ENCODE results near the gene DCLK1. TPM values are rescaled to one million over a fixed set of nuclear protein-coding genes. Genes with fewer than 3 reads are reported as not detected.

Gene DCLK1
- total RNA-seq, 1 experiment from 2014 or later = 0.10 TPM

- Histone ChIP-seq H3K9me2 (ENCODE audit: insufficient read depth) (no peaks in the 10 kb centered on the region), H3K9ac (ENCODE audit: low read length) (no peak overlapping the region), H4K20me1 (ENCODE audit: insufficient read depth) (no peaks in the 10 kb centered on the region), H3K4me3 (replicated peaks in 1 of 2; ENCODE audit: low read depth in 1 of 2, low read length in 2 of 2) (no peak overlapping the region), H3K4me1 (ENCODE audit: control insufficient read depth in 1 of 2, insufficient read depth in 2 of 2, low read length in 2 of 2) (no peaks in the 10 kb centered on the region), H3K4me2 (ENCODE audit: low read length) (no peak overlapping the region), H3K36me3 (ENCODE audit: control insufficient read depth in 1 of 2, insufficient read depth in 2 of 2, low read length in 2 of 2) (no peaks in the 10 kb centered on the region), H3K27ac (ENCODE audit: low read depth, low read length) (no peak overlapping the region), H2AFZ (ENCODE audit: low read depth, low read length, poor library complexity, severe bottlenecking) (no peak overlapping the region), H3K9me3 (ENCODE audit: control insufficient read depth in 1 of 2, insufficient read depth in 1 of 2, low read depth in 1 of 2, low read length in 2 of 2) (peaks cover 0 to 16% of the 10 kb centered on the region in 2 experiments; a peak in 1 of 4 replicates), H3K79me2 (ENCODE audit: insufficient read depth, low read length) (no peaks in the 10 kb centered on the region), H3K27me3 (ENCODE audit: insufficient read depth, low read length) (no peaks in the 10 kb centered on the region)
- TF ChIP-seq EGR1 (IDR thresholded peaks at IDR 0.05; ENCODE audit: low read depth) (no peak), MAX (IDR thresholded peaks at IDR 0.05) (no peak), ELF1 (IDR thresholded peaks at IDR 0.05; ENCODE audit: borderline replicate concordance, low read depth) (no peak)
- intact Hi-C loops (cut with micrococcal nuclease) = no loop called here
- RAD21 ChIA-PET (ENCODE audit: low non-redundant PET in 1 of 2, low total read pairs in 2 of 2, uncharacterized antibody in 2 of 2, unreplicated experiment in 2 of 2) = no interaction called here
- DNase-seq (ENCODE audit: low read depth, low spot score) = no peak
- CTCF ChIA-PET = no interaction called here
- ATAC-seq = no peak
- BruUV-seq (replicated peaks) = no TSS peak
- POLR2A ChIA-PET = no interaction called here
These were observed 22.2 kb downstream of the DCLK1 start for GRCh38 chr13:36108954-36109353.

- Histone ChIP-seq H4K20me1 (ENCODE audit: insufficient read depth) (no peaks in the 10 kb centered on the region), H3K9me3 (ENCODE audit: control insufficient read depth in 1 of 2, insufficient read depth in 1 of 2, low read depth in 1 of 2, low read length in 2 of 2) (peaks cover 0 to 16% of the 10 kb centered on the region in 2 experiments; a peak in 1 of 4 replicates), H3K36me3 (ENCODE audit: control insufficient read depth in 1 of 2, insufficient read depth in 2 of 2, low read length in 2 of 2) (no peaks in the 10 kb centered on the region), H2AFZ (ENCODE audit: low read depth, low read length, poor library complexity, severe bottlenecking) (no peak overlapping the region), H3K4me2 (ENCODE audit: low read length) (no peak overlapping the region), H3K79me2 (ENCODE audit: insufficient read depth, low read length) (no peaks in the 10 kb centered on the region), H3K9ac (ENCODE audit: low read length) (no peak overlapping the region), H3K9me2 (ENCODE audit: insufficient read depth) (no peaks in the 10 kb centered on the region), H3K4me3 (replicated peaks in 1 of 2; ENCODE audit: low read depth in 1 of 2, low read length in 2 of 2) (no peak overlapping the region), H3K4me1 (ENCODE audit: control insufficient read depth in 1 of 2, insufficient read depth in 2 of 2, low read length in 2 of 2) (no peaks in the 10 kb centered on the region), H3K27me3 (ENCODE audit: insufficient read depth, low read length) (no peaks in the 10 kb centered on the region), H3K27ac (ENCODE audit: low read depth, low read length) (no peak overlapping the region)
- DNase-seq (ENCODE audit: low read depth, low spot score) (no peak), ATAC-seq (no peak)
- TF ChIP-seq SRF (IDR thresholded peaks at IDR 0.05; ENCODE audit: low read depth) (no peak), ELF1 (IDR thresholded peaks at IDR 0.05; ENCODE audit: borderline replicate concordance, low read depth) (no peak), POLR2AphosphoS5 (IDR thresholded peaks at IDR 0.05; ENCODE audit: low read depth, low read length) (no peak), TCF7L2 (IDR thresholded peaks at IDR 0.05; ENCODE audit: borderline replicate concordance, extremely low read depth, insufficient read depth, insufficient read length) (no peak), YY1 (IDR thresholded peaks at IDR 0.05; ENCODE audit: extremely low read depth, insufficient replicate concordance, low read depth, low read length) (no peak), REST (IDR thresholded peaks at IDR 0.05; ENCODE audit: low read depth) (no peak), EZH2phosphoT487 (IDR thresholded peaks at IDR 0.05; ENCODE audit: borderline replicate concordance) (no peak)
- BruUV-seq (replicated peaks) = no TSS peak
- RAD21 ChIA-PET (ENCODE audit: low non-redundant PET in 1 of 2, low total read pairs in 2 of 2, uncharacterized antibody in 2 of 2, unreplicated experiment in 2 of 2) = no interaction called here
- intact Hi-C loops (cut with micrococcal nuclease) = no loop called here
- CTCF ChIA-PET = no interaction called here
- POLR2A ChIA-PET = no interaction called here
These were observed 22.8 kb downstream of the DCLK1 start for GRCh38 chr13:36108342-36108741.
